SK-N-SH treated with all-trans-retinoic acid at 6 μM for 48 hours (cell line): ENCODE measurements around the gene CCDC88B.

ENCODE experiments used
- ESRRG ChIP-seq: fragments of 250-450 bp; sonication (Bioruptor Pico); IDR thresholded peaks from 2 replicates; pipeline ENCODE4 v1.6.1; 2021; ENCODE audit warnings: mild to moderate bottlenecking
- OSR1 ChIP-seq: fragments of 250-450 bp; sonication (Bioruptor Pico); IDR thresholded peaks from 2 replicates; pipeline ENCODE4 v1.8.0; 2022; ENCODE audit warnings: moderate library complexity, mild to moderate bottlenecking, inconsistent platforms
- PATZ1 ChIP-seq: fragments of 250-450 bp; sonication (Bioruptor Pico); IDR thresholded peaks from 2 replicates; pipeline ENCODE4 v1.8.0; 2020; ENCODE audit warnings: mild to moderate bottlenecking, moderate library complexity, borderline replicate concordance
- POU6F1 ChIP-seq: fragments of 250-450 bp; sonication (Bioruptor Pico); IDR thresholded peaks from 2 replicates; pipeline ENCODE4 v1.8.0; 2021; ENCODE audit warnings: low read depth, mild to moderate bottlenecking, moderate library complexity, borderline replicate concordance
- RARB ChIP-seq: fragments of 250-450 bp; sonication (Bioruptor Pico); IDR thresholded peaks from 2 replicates; pipeline ENCODE4 v1.8.0; 2021; ENCODE audit warnings: mild to moderate bottlenecking, moderate library complexity
- SNAI2 ChIP-seq: fragments of 250-450 bp; sonication (Bioruptor Pico); IDR thresholded peaks from 2 replicates; pipeline ENCODE4 v1.5.0; 2020; ENCODE audit warnings: mild to moderate bottlenecking, moderate library complexity
- ZC3H10 ChIP-seq: fragments of 250-450 bp; sonication (Bioruptor Pico); IDR thresholded peaks from 2 replicates; pipeline ENCODE4 v1.5.1; 2021; ENCODE audit warnings: mild to moderate bottlenecking, moderate library complexity
- ZFP3 ChIP-seq: fragments of 250-450 bp; sonication (Bioruptor Pico); IDR thresholded peaks from 2 replicates; pipeline ENCODE4 v1.5.0; 2020; ENCODE audit warnings: mild to moderate bottlenecking, moderate library complexity
- ZFP30 ChIP-seq: fragments of 450-650 bp; formaldehyde crosslinking; IDR thresholded peaks from 2 replicates; pipeline ENCODE4 v1.5.0; 2022; ENCODE audit warnings: mild to moderate bottlenecking, moderate library complexity
- ZNF565 ChIP-seq: fragments of 450-650 bp; formaldehyde crosslinking; conservative IDR thresholded peaks from 2 replicates; pipeline ENCODE4 v1.5.0; 2020; ENCODE audit warnings: low read depth, mild to moderate bottlenecking, moderate library complexity
- ZNF70 ChIP-seq: fragments of 450-650 bp; formaldehyde crosslinking; IDR thresholded peaks from 2 replicates; pipeline ENCODE4 v1.5.0; 2020; ENCODE audit warnings: mild to moderate bottlenecking, moderate library complexity
- TF ChIP-seq, protein P1 (sequence below): fragments of 250-450 bp; sonication (Bioruptor Pico); IDR thresholded peaks from 2 replicates; pipeline ENCODE4 v1.5.1; 2021; ENCODE audit warnings: mild to moderate bottlenecking, moderate library complexity

DNA sequence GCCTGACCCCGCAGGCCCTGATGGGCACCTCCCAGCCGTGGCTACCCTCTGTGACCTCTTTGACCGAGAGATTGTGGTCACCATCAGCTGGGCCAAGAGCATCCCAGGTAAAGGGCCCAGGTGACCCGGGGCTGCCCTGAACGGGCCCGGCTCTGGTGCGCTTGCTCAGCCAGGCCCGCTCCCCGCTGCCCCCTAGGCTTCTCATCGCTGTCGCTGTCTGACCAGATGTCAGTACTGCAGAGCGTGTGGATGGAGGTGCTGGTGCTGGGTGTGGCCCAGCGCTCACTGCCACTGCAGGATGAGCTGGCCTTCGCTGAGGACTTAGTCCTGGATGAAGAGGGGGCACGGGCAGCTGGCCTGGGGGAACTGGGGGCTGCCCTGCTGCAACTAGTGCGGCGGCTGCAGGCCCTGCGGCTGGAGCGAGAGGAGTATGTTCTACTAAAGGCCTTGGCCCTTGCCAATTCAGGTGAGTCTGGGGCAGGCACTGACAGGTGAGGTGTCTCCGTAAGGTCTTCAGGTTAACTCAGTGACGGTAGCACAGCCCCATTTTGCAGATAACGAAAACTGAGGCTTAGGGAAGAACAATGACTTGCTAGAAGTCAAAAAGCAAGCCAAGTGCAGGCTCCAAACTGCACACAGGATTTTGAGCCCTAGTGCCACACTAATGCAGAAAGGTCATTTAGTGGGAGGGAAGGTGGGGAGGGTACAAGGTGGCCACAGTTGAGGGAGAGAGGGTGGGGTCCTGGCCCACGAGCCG, 25.0 kb upstream of the CCDC88B start:
- no peak for TF ChIP-seq OSR1 (CRISPR knock-in tag)
- TF ChIP-seq ZNF565 (CRISPR knock-in tag): no peak
- TF ChIP-seq, protein P1, sequence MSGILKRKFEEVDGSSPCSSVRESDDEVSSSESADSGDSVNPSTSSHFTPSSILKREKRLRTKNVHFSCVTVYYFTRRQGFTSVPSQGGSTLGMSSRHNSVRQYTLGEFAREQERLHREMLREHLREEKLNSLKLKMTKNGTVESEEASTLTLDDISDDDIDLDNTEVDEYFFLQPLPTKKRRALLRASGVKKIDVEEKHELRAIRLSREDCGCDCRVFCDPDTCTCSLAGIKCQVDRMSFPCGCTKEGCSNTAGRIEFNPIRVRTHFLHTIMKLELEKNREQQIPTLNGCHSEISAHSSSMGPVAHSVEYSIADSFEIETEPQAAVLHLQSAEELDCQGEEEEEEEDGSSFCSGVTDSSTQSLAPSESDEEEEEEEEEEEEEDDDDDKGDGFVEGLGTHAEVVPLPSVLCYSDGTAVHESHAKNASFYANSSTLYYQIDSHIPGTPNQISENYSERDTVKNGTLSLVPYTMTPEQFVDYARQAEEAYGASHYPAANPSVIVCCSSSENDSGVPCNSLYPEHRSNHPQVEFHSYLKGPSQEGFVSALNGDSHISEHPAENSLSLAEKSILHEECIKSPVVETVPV: no peak
- no peak for TF ChIP-seq ZFP30
- no peak for TF ChIP-seq PATZ1
- no peak for TF ChIP-seq ZC3H10 (CRISPR knock-in tag)
- no peak for TF ChIP-seq ZNF70 (CRISPR knock-in tag)
- no peak for TF ChIP-seq ESRRG (CRISPR knock-in tag)
- no peak for TF ChIP-seq RARB (CRISPR knock-in tag)
- no peak for TF ChIP-seq ZFP3 (CRISPR knock-in tag)
- no peak for TF ChIP-seq SNAI2 (CRISPR knock-in tag)
- TF ChIP-seq POU6F1: no peak
